Skeletal muscle tissue (tissue), 4 donors: ENCODE measurements around the gene TUBAL3. TPM values are rescaled to one million over a fixed set of nuclear protein-coding genes. Genes with fewer than 3 reads are reported as not detected.

ENCODE experiments used
- H3K27ac ChIP-seq: one replicate; pipeline ENCODE4 v1.7.0; 2013; ENCODE audit warnings: mild to moderate bottlenecking, low read depth, low read length, inconsistent platforms
- H3K27me3 ChIP-seq, 3 donors: one replicate each; pipeline ENCODE4 v1.7.0; 2013; ENCODE audit warnings: low read length in 3 of 3; ENCODE audit not compliant: control insufficient read depth in 3 of 3, insufficient read depth in 3 of 3
- H3K36me3 ChIP-seq, 3 donors: one replicate each; pipeline ENCODE4 v1.7.0; 2013; ENCODE audit warnings: low read length in 3 of 3; ENCODE audit not compliant: control insufficient read depth in 3 of 3, insufficient read depth in 3 of 3
- H3K4me1 ChIP-seq, 3 donors: one replicate each; pipeline ENCODE4 v1.7.0; 2013; ENCODE audit warnings: low read length in 3 of 3, mild to moderate bottlenecking in 3 of 3; ENCODE audit not compliant: control insufficient read depth in 3 of 3, insufficient read depth in 3 of 3
- H3K4me3 ChIP-seq, 3 donors: one replicate each; pipeline ENCODE4 v1.7.0; 2013; ENCODE audit warnings: low read length in 3 of 3
- H3K9ac ChIP-seq, 3 donors: one replicate each; pipeline ENCODE4 v1.7.0; 2013; ENCODE audit warnings: low read length in 3 of 3, mild to moderate bottlenecking in 3 of 3, moderate library complexity in 2 of 3, low read depth in 1 of 3
- H3K9me3 ChIP-seq, 3 donors: one replicate each; pipeline ENCODE4 v1.7.0; 2013; ENCODE audit warnings: low read length in 3 of 3; ENCODE audit not compliant: control insufficient read depth in 3 of 3
- total RNA-seq: library from RNA; depleted of rRNA; stranded (reverse); fragments of >200 nt; gene quantifications from one replicate; pipeline ENCODE4 v1.2.3, GENCODE V29; 2014
- donor health status: Osteomylitis.

Gene TUBAL3
- total RNA-seq, 1 donor from 2014 or later, result not detected

- H3K27ac ChIP-seq, result no peak overlapping the region
- no peaks in the 10 kb centered on the region for H3K36me3 ChIP-seq
- peaks cover 23 to 32% (median 26%) of the 10 kb centered on the region in 3 donors for H3K27me3 ChIP-seq
- no peak overlapping the region for H3K4me3 ChIP-seq
- no peaks in the 10 kb centered on the region for H3K9me3 ChIP-seq
- H3K4me1 ChIP-seq, result no peaks in the 10 kb centered on the region
- no peak overlapping the region for H3K9ac ChIP-seq
Observed at GRCh38 chr10:5365928-5366327, 38.7 kb downstream of the TUBAL3 start.

DNA sequence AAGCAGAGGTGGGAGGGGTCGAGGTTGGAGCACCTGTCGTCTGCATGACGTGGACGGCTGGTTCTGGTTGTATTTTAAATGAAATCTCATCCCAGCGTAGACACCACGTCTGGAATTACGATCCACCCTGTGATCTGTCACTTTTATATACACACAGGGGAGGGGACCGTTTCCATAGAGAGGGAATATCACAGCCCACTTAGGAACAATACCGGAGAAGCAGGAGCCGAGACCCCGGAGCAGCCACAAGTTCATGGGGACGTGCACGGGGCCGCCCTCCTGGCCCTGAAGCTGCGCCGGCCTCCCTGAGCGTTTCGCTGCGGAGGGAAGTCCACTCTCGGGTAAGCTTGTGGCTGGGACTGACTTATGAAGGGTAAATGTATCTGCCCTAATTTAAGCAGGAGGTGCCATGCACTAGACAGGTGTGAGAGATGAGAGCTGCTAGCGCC lies 39.7 kb downstream of the TUBAL3 start, which contains the start of gene UCN3:
Gene UCN3 (plus strand): TSS at position 77 of the 449 bp plus-strand sequence. CDS start 8,755 bp downstream, outside the sequence.
- peak within 1 kb of the TSS in 1 of 3 donors; percentile 27 for H3K4me3 ChIP-seq
- no peak within 1 kb of the TSS for H3K27ac ChIP-seq
- peaks cover 23 to 32% (median 26%) of the 10 kb centered on the region in 3 donors for H3K27me3 ChIP-seq
- no peak within 1 kb of the TSS for H3K9ac ChIP-seq
- H3K36me3 ChIP-seq, result no peaks in the 10 kb centered on the region
- no peaks in the 10 kb centered on the region for H3K9me3 ChIP-seq
- H3K4me1 ChIP-seq, result no peaks in the 10 kb centered on the region

GRCh38 chr10:5364374-5364773 lies 40.3 kb downstream of the TUBAL3 start:
- no peak overlapping the region for H3K27ac ChIP-seq
- no peaks in the 10 kb centered on the region for H3K36me3 ChIP-seq
- H3K9ac ChIP-seq, result no peak overlapping the region
- peaks cover 23 to 32% (median 26%) of the 10 kb centered on the region in 3 donors for H3K27me3 ChIP-seq
- H3K4me1 ChIP-seq, result no peaks in the 10 kb centered on the region
- no peaks in the 10 kb centered on the region for H3K9me3 ChIP-seq
- peak overlapping the region in 1 of 3 donors; percentile 27 for H3K4me3 ChIP-seq

DNA sequence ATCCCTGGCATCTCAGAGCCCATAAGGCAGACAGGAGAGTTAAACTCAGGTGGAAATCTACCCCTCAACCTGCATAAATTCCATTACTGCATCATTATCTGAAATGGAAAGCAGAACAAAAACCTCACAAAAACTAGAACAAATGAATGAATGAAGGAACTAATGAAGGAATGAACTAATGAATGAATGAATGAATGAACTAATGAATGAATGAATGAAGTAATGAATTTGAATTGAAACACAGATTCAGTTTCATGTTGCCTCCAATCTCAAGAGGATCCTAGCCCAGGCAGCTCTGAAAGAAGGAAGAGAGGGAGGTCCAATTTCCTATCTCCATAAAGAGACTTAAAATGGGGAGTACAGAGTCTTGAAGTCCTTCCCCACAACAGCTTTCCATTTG lies 41.8 kb downstream of the TUBAL3 start:
- no peak overlapping the region for H3K4me3 ChIP-seq
- peaks cover 23 to 32% (median 26%) of the 10 kb centered on the region in 3 donors for H3K27me3 ChIP-seq
- no peaks in the 10 kb centered on the region for H3K4me1 ChIP-seq
- H3K36me3 ChIP-seq, result no peaks in the 10 kb centered on the region
- H3K9me3 ChIP-seq, result no peaks in the 10 kb centered on the region
- no peak overlapping the region for H3K27ac ChIP-seq
- H3K9ac ChIP-seq, result no peak overlapping the region

GRCh38 chr10:5361966-5362365 lies 42.7 kb downstream of the TUBAL3 start:
- Histone ChIP-seq H3K4me1 (no peaks in the 10 kb centered on the region), H3K9ac (no peak overlapping the region), H3K27ac (no peak overlapping the region), H3K4me3 (no peak overlapping the region), H3K9me3 (no peaks in the 10 kb centered on the region), H3K36me3 (no peaks in the 10 kb centered on the region), H3K27me3 (peaks cover 23 to 32% (median 26%) of the 10 kb centered on the region in 3 donors)

- Histone ChIP-seq H3K4me3 (no peak overlapping the region), H3K27me3 (peaks cover 20 to 26% (median 21%) of the 10 kb centered on the region in 3 donors), H3K9ac (no peak overlapping the region), H3K9me3 (no peaks in the 10 kb centered on the region), H3K36me3 (no peaks in the 10 kb centered on the region), H3K4me1 (no peaks in the 10 kb centered on the region), H3K27ac (no peak overlapping the region)
Observed at GRCh38 chr10:5360318-5360915, 44.2 kb downstream of the TUBAL3 start.

DNA sequence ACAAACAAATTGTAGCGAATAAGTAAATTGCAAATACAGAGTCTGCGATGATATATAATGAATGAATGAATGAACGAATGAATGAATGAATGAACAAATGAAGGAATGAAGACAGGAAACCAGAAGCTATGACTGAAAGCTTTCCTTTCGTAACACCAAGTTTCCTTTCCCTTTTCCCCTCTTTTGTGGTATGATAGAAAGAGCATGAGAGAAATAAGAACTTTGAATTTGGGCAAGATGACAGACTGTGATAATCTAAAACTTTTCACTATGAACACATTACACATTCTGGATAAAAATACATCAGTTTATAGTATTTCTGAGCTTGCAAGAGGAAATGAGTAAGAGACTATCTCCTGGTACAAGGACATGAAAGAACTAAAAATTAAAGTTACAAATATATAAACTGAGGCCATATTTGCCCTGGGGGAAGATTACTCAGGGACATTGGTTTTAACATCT lies 48.3 kb downstream of the TUBAL3 start:
- no peaks in the 10 kb centered on the region for H3K4me1 ChIP-seq
- H3K27me3 ChIP-seq, result peaks cover 0 to 4% (median 0%) of the 10 kb centered on the region in 3 donors
- no peak overlapping the region for H3K4me3 ChIP-seq
- H3K9ac ChIP-seq, result no peak overlapping the region
- H3K9me3 ChIP-seq, result no peaks in the 10 kb centered on the region
- H3K36me3 ChIP-seq, result no peaks in the 10 kb centered on the region
- H3K27ac ChIP-seq, result no peak overlapping the region

GRCh38 chr10:5355594-5356301 lies 48.9 kb downstream of the TUBAL3 start:
- peaks cover 0 to 4% (median 0%) of the 10 kb centered on the region in 3 donors for H3K27me3 ChIP-seq
- H3K9ac ChIP-seq, result no peak overlapping the region

GRCh38 chr10:5354068-5354467 lies 50.6 kb downstream of the TUBAL3 start:
- Histone ChIP-seq H3K27ac (no peak overlapping the region), H3K27me3 (peaks cover 0 to 4% (median 0%) of the 10 kb centered on the region in 3 donors)

More at GRCh38 chr10:5355594-5356301, 48.9 kb downstream of the TUBAL3 start:
- H3K4me1 ChIP-seq, result no peaks in the 10 kb centered on the region
- H3K36me3 ChIP-seq, result no peaks in the 10 kb centered on the region
- H3K9me3 ChIP-seq, result no peaks in the 10 kb centered on the region
- no peak overlapping the region for H3K27ac ChIP-seq
- no peak overlapping the region for H3K4me3 ChIP-seq

DNA sequence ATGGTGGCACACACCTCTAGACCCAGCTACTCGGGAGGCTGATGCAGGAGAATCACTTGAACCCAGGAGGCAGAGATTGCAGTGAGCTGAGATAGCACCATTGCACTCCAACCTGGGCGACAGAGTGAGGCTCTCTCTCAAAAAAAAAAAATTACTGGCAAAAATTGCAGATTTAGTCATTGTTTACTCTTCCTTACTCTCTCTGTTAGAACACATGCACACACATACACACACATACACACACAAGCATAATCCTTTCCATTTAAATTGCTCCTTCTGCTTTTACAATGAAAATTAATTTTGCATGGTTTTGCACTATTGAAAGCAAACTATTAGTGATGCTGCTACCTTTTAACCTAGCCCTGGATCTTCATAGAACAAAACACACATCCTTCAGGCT lies 55.3 kb downstream of the TUBAL3 start:
- Histone ChIP-seq H3K27ac (no peak overlapping the region), H3K36me3 (no peaks in the 10 kb centered on the region), H3K9me3 (no peaks in the 10 kb centered on the region), H3K27me3 (no peaks in the 10 kb centered on the region), H3K9ac (no peak overlapping the region), H3K4me3 (no peak overlapping the region), H3K4me1 (no peaks in the 10 kb centered on the region)

More at GRCh38 chr10:5354068-5354467, 50.6 kb downstream of the TUBAL3 start:
- Histone ChIP-seq H3K9ac (no peak overlapping the region), H3K36me3 (no peaks in the 10 kb centered on the region), H3K4me3 (no peak overlapping the region), H3K9me3 (no peaks in the 10 kb centered on the region), H3K4me1 (no peaks in the 10 kb centered on the region)
